ENCODE results near the gene CHTOP. TPM values are rescaled to one million over a fixed set of nuclear protein-coding genes. Genes with fewer than 3 reads are reported as not detected.

CHTOP gene
- total and polyA plus RNA-seq, 2 experiments from 2014 or later = 78.0 to 104 TPM

- Histone ChIP-seq H3K4me1 (ENCODE audit: low read depth) (no peaks in the 10 kb centered on the region), H3K4me3 (no peak overlapping the region), H3K27ac (peak overlapping the region; percentile 2), H3K9me3 (ENCODE audit: low read depth) (no peaks in the 10 kb centered on the region), H3K36me3 (peaks cover 74% of the 10 kb centered on the region), H3K27me3 (no peaks in the 10 kb centered on the region)
- TF ChIP-seq CTCF (IDR thresholded peaks at IDR 0.05; ENCODE audit: low read depth, low read length) = no peak
- no peak for DNase-seq (ENCODE audit: low read depth in 1 of 2, low spot score in 1 of 2)
Measured at GRCh38 chr1:153643100-153643499, 9.2 kb downstream of the CHTOP start.

GRCh38 chr1:153643816-153644215, 9.9 kb downstream of the CHTOP start:
- Histone ChIP-seq H3K4me3 (no peak overlapping the region), H3K27ac (peak overlapping the region; percentile 49), H3K27me3 (no peaks in the 10 kb centered on the region), H3K36me3 (peaks cover 68% of the 10 kb centered on the region), H3K9me3 (ENCODE audit: low read depth) (no peaks in the 10 kb centered on the region), H3K4me1 (ENCODE audit: low read depth) (no peaks in the 10 kb centered on the region)
- no peak for TF ChIP-seq CTCF (IDR thresholded peaks at IDR 0.05; ENCODE audit: low read depth, low read length)
- no peak for DNase-seq (ENCODE audit: low read depth in 1 of 2, low spot score in 1 of 2)

GRCh38 chr1:153646672-153647345, 12.9 kb downstream of the CHTOP start:
- Histone ChIP-seq H3K9me3 (ENCODE audit: low read depth) (no peaks in the 10 kb centered on the region), H3K27me3 (no peaks in the 10 kb centered on the region), H3K4me3 (no peak overlapping the region), H3K4me1 (ENCODE audit: low read depth) (no peaks in the 10 kb centered on the region), H3K27ac (peak overlapping the region; percentile 77), H3K36me3 (peaks cover 40% of the 10 kb centered on the region)
- TF ChIP-seq CTCF (IDR thresholded peaks at IDR 0.05; ENCODE audit: low read depth, low read length) = no peak
- DNase-seq (ENCODE audit: low read depth in 1 of 2, low spot score in 1 of 2) = no peak

- Histone ChIP-seq H3K27me3 (no peaks in the 10 kb centered on the region), H3K27ac (peak overlapping the region; percentile 77), H3K36me3 (peaks cover 34% of the 10 kb centered on the region), H3K4me3 (no peak overlapping the region), H3K9me3 (ENCODE audit: low read depth) (no peaks in the 10 kb centered on the region), H3K4me1 (ENCODE audit: low read depth) (no peaks in the 10 kb centered on the region)
- no peak for DNase-seq (ENCODE audit: low read depth in 1 of 2, low spot score in 1 of 2)
- no peak for TF ChIP-seq CTCF (IDR thresholded peaks at IDR 0.05; ENCODE audit: low read depth, low read length)
Measured at GRCh38 chr1:153647346-153647714, 13.5 kb downstream of the CHTOP start.

- peaks cover 27% of the 10 kb centered on the region for H3K36me3 ChIP-seq
Measured at GRCh38 chr1:153648000-153648643, 14.3 kb downstream of the CHTOP start.

More at GRCh38 chr1:153648000-153648643, 14.3 kb downstream of the CHTOP start:
- H3K4me1 ChIP-seq (ENCODE audit: low read depth) = no peaks in the 10 kb centered on the region
- no peaks in the 10 kb centered on the region for H3K9me3 ChIP-seq (ENCODE audit: low read depth)
- H3K27ac ChIP-seq = peak overlapping the region; percentile 77
- H3K27me3 ChIP-seq = no peaks in the 10 kb centered on the region
- no peak overlapping the region for H3K4me3 ChIP-seq
- no peak for DNase-seq (ENCODE audit: low read depth in 1 of 2, low spot score in 1 of 2)
- TF ChIP-seq CTCF (IDR thresholded peaks at IDR 0.05; ENCODE audit: low read depth, low read length) = no peak

Data from cardiac muscle cell (in vitro differentiated cells and primary cell).